ENCODE data around the gene NPIPA3.
"Not testable (repeated sequence)": the region's sequence is repeated elsewhere in the genome, so short reads cannot be mapped to it uniquely, and the experiment has no call there.

Gene NPIPA3

GRCh38 chr16:14703156-14704011, at the start of gene NPIPA3:
NPIPA3 (plus strand) TSS chr16:14703411; CDS start chr16:14708944, 5,533 bp downstream.
- in situ Hi-C loops (cut with MboI; ENCODE audit: low sequenced_read_pairs), result not testable (repeated sequence)

- in situ Hi-C loops (cut with MboI; ENCODE audit: low sequenced_read_pairs), result no loop called here
These were observed 45.1 kb upstream of the NPIPA3 start for GRCh38 chr16:14658063-14658462.

DNA sequence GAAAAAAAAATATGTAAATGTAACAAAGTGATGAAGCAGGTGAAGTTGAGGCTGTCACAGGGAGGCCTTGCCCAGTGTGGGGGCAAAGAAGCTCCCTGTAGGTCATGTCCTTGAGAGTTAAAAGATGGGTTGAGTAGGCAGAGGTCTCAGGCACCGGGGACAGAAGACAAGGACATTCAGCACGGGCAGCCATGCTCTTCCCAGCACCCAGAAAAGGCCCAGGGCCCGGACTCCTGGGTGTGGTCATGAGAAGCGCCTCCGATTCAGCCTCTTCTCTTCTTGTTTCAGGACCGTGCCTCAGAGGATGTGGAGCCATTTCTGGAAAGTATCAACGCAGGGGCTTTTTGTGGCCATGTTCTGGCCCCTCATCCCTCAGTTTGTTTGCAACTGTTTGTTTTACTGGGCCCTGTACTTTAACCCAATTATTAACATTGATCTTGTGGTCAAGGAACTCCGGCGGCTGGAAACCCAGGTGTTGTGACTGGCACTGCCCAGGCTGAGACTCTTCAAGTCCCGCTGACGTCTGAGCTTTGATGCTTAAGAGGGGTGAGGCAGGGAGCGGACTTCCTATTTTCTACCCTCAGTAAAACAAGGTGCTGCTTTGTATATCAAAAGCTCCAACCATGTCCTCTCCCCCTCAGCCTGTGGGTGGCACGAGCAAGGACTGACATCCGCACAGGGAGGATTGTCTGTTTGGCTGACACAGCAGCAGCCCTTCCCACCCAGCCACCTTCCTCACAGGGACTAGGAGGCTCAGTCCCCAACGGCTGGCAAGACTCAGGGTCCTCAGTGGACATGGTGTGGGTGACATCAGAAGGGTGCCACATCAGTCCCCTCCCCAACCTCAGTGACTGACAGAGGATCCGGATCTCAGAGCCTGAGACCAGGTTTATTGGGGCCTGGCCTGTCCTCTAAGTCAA, 35.6 kb upstream of the NPIPA3 start:
- in situ Hi-C loops (cut with MboI; ENCODE audit: low sequenced_read_pairs), result no loop called here

GRCh38 chr16:14668556-14669223, 34.5 kb upstream of the NPIPA3 start:
- in situ Hi-C loops (cut with MboI; ENCODE audit: low sequenced_read_pairs), result no loop called here

DNA sequence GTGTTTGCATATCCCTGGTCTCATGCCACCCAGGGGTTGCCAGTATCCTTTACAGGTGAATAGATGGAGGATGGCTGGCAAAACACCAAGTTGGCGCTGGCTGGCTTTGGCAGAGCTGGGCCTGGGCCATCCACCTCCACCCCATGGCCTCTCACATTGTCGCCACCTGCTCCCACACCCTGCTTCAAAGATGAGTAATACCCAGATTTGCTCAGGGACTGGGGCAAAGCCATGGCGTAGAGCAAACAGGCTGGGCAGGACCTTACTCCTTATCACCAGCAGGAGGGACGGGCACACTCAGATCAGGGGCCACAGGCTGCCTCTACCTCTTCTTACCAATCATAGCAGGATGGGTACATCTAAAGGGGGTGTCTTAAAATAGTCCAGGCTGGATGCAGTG, 33.4 kb upstream of the NPIPA3 start:
- in situ Hi-C loops (cut with MboI; ENCODE audit: low sequenced_read_pairs), result no loop called here

GRCh38 chr16:14672403-14672971, 30.7 kb upstream of the NPIPA3 start:
- in situ Hi-C loops (cut with MboI; ENCODE audit: low sequenced_read_pairs), result no loop called here

- in situ Hi-C loops (cut with MboI; ENCODE audit: low sequenced_read_pairs), result no loop called here
These were observed 26.6 kb upstream of the NPIPA3 start for GRCh38 chr16:14676633-14677032.

DNA sequence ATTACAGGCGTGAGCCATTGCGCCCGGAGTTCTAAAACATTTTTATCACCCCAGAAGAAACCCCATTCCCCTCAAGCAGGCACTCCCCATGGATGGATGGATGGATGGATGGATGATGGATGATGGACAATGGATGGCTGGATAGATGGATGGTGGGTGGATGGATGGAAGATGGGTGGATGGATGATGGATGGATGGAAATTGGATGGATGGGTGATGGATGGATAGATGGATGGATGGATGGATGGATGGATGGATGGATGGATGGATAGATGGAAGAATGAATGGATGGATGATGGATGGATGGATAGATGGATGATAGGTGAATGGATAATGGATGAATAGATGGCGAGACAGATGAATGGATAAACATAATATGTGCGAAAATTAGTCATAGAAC, 25.6 kb upstream of the NPIPA3 start:
- in situ Hi-C loops (cut with MboI; ENCODE audit: low sequenced_read_pairs), result no loop called here

GRCh38 chr16:14678748-14679497, 24.3 kb upstream of the NPIPA3 start:
- in situ Hi-C loops (cut with MboI; ENCODE audit: low sequenced_read_pairs), result no loop called here

DNA sequence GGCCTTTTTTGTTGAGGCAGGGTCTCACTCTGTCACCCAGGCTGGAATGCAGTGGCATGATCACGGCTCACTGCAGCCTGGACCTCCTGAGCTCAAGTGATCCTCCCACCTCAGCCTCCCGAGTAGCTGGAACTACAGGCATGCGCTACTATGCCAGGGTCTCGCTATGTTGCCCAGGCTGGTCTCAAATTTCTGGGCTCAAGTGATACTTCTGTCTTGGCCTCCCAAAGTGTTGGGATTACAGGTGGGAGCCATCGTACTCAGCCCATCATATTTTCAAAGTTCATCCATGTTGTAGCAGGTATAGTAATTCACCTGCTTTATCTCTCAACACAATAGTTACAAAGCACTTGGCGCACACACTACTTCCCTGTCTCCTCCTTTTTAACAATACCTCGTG, 22.8 kb upstream of the NPIPA3 start:
- in situ Hi-C loops (cut with MboI; ENCODE audit: low sequenced_read_pairs), result not testable (repeated sequence)

- in situ Hi-C loops (cut with MboI; ENCODE audit: low sequenced_read_pairs), result no loop called here
These were observed 22.1 kb upstream of the NPIPA3 start for GRCh38 chr16:14681115-14681514.

- in situ Hi-C loops (cut with MboI; ENCODE audit: low sequenced_read_pairs), result no loop called here
These were observed 21.1 kb upstream of the NPIPA3 start for GRCh38 chr16:14682121-14682520.

GRCh38 chr16:14685870-14686793, 17.1 kb upstream of the NPIPA3 start:
- in situ Hi-C loops (cut with MboI; ENCODE audit: low sequenced_read_pairs), result not testable (repeated sequence)

DNA sequence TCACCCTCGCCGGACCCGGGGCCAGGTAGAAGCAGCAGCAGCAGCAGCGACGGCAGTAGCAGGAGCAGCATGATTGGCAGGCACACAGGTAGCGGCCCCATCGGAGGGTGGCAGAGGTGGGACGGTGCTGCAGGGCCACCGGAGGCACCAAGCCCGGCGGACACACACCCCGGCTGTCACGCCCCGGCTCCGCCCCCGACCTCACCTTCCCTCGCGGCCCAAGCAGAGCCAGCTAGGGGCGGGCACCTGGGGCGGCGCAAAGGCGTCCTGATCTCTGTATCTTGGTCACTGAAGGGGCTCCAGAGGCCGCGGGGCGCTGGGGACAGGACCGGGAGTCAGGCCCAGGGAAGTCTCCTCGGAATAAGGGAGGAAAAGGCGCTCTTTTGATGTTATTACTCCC, 9.1 kb upstream of the NPIPA3 start, which contains the start of gene PLA2G10:
Gene PLA2G10 (minus strand): TSS at position 180 of the 400 bp plus-strand sequence. CDS start 79 bp downstream, at position 101.
- in situ Hi-C loops (cut with MboI; ENCODE audit: low sequenced_read_pairs), result not testable (repeated sequence)

DNA sequence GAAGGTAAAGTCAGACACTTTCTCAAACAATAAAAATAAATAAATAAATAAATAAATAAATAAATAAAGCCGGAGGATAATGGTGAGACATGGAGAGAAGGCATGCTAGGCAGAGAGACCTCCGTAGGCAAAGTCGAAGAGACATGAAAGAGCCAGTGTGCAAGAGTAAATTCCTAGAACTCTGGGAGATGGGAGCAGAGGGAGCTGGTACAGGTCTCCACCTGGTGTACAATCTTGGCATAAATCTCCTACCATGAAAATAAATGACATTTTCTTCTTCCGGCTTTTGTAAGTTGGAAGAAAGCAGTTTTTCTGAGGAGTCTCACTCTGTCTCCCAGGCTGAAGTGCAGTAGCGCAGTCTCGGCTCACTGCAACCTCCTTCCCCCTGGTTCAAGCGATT, 1.4 kb upstream of the NPIPA3 start:
- in situ Hi-C loops (cut with MboI; ENCODE audit: low sequenced_read_pairs), result not testable (repeated sequence)

DNA sequence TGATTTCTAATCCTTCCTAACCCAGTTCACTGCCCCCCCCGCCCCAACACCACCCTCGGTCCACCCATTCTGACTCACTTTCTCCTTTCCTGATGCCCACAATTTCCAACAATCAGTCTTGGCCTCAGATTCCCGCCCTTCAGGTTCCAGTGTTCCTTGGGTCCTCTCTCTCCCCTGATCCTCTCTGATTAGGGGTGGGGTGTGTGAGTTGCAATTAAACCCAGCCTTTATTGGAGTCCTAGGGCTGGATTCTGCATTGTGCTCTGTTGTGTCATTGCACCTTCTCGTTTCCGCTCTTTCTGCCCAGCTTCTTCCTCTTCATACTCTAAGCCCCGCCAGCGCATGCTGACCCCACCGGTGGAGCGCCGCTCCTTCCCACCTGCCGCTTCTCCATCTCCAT, 539 bp upstream of the NPIPA3 start:
- in situ Hi-C loops (cut with MboI; ENCODE audit: low sequenced_read_pairs), result not testable (repeated sequence)

DNA sequence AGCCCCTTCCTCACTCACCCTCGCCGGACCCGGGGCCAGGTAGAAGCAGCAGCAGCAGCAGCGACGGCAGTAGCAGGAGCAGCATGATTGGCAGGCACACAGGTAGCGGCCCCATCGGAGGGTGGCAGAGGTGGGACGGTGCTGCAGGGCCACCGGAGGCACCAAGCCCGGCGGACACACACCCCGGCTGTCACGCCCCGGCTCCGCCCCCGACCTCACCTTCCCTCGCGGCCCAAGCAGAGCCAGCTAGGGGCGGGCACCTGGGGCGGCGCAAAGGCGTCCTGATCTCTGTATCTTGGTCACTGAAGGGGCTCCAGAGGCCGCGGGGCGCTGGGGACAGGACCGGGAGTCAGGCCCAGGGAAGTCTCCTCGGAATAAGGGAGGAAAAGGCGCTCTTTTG, 30.0 kb downstream of the NPIPA3 start:
- in situ Hi-C loops (cut with MboI; ENCODE audit: low sequenced_read_pairs), result not testable (repeated sequence)

DNA sequence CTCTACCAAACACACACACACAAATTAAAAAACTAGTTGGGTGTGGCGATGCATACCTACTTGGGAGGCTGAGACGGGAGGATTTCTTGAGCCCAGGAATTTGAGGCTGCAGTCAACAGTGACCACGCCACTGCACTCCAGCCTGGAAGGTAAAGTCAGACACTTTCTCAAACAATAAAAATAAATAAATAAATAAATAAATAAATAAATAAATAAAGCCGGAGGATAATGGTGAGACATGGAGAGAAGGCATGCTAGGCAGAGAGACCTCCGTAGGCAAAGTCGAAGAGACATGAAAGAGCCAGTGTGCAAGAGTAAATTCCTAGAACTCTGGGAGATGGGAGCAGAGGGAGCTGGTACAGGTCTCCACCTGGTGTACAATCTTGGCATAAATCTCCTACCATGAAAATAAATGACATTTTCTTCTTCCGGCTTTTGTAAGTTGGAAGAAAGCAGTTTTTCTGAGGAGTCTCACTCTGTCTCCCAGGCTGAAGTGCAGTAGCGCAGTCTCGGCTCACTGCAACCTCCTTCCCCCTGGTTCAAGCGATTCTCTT, 37.7 kb downstream of the NPIPA3 start:
- in situ Hi-C loops (cut with MboI; ENCODE audit: low sequenced_read_pairs), result not testable (repeated sequence)

DNA sequence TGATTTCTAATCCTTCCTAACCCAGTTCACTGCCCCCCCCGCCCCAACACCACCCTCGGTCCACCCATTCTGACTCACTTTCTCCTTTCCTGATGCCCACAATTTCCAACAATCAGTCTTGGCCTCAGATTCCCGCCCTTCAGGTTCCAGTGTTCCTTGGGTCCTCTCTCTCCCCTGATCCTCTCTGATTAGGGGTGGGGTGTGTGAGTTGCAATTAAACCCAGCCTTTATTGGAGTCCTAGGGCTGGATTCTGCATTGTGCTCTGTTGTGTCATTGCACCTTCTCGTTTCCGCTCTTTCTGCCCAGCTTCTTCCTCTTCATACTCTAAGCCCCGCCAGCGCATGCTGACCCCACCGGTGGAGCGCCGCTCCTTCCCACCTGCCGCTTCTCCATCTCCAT, 38.6 kb downstream of the NPIPA3 start:
- in situ Hi-C loops (cut with MboI; ENCODE audit: low sequenced_read_pairs), result not testable (repeated sequence)
